Measurements from ENCODE around the gene RASSF4.

DNA sequence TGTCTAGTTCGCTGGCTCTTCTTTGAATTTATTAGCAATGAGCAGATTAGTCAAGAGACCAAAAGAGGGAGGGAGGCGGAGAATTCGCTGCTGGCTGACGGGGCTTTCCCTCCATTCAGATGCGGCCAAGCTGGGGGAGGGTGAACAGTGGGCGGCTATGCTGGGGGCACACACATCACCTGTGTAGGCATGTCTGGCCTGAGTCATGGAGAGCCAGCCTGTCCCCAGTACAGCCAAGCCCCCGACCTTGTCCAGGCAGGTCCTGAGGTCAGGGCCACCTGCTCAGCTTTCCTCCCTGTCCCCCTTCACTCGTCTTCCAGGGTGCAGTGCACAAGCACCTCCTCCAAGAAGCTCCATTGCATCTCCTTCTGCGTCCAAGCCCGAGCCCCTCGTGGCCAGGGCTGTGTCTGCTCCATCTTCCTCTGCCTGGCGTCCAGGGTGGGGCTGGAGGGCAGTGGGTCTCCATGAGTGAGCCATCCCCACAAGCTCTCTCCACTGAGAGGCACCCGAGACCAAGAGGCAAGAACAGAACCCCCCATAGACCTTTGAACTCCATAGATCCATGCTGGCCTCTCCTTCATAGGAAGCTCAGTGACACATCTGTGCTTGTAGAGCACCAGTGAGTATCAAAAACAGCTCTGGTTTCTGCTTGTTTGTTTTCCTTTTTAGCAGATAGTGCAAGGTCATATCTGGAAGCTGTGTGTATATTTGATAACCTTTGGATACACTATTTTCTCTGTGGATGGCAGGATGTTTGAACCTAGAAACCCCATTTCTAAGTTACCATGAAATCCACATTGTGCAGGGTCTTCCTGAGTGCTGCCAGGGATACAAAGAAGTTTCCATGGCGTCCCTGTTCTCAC lies 20.9 kb downstream of the RASSF4 start:
- TF ChIP-seq, protein P1, sequence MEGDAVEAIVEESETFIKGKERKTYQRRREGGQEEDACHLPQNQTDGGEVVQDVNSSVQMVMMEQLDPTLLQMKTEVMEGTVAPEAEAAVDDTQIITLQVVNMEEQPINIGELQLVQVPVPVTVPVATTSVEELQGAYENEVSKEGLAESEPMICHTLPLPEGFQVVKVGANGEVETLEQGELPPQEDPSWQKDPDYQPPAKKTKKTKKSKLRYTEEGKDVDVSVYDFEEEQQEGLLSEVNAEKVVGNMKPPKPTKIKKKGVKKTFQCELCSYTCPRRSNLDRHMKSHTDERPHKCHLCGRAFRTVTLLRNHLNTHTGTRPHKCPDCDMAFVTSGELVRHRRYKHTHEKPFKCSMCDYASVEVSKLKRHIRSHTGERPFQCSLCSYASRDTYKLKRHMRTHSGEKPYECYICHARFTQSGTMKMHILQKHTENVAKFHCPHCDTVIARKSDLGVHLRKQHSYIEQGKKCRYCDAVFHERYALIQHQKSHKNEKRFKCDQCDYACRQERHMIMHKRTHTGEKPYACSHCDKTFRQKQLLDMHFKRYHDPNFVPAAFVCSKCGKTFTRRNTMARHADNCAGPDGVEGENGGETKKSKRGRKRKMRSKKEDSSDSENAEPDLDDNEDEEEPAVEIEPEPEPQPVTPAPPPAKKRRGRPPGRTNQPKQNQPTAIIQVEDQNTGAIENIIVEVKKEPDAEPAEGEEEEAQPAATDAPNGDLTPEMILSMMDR (IDR thresholded peaks at IDR 0.05; ENCODE audit: borderline replicate concordance, extremely low read depth, low read length, poor library complexity, severe bottlenecking): no peak
- no peak for TF ChIP-seq EZH2 (IDR thresholded peaks at IDR 0.05; ENCODE audit: borderline replicate concordance, low read depth, low read length, severe bottlenecking)

All from DND-41 (cell line).